Fibroblast of the aortic adventitia (primary cell): Measurements from ENCODE around the gene TSEN2. TPM values are rescaled to one million over a fixed set of nuclear protein-coding genes. Genes with fewer than 3 reads are reported as not detected.
A peak's percentile ranks its signal among the peaks of the same experiment; 100 is the strongest.

Experiments
- DNase-seq: peaks from one replicate; pipeline ENCODE4 v3.0.0-alpha.2; 2010; ENCODE audit warnings: low read depth
- H3K4me3 ChIP-seq: 2 replicates; pipeline ENCODE4 v1.5.1; 2011; ENCODE audit warnings: low read depth, mild to moderate bottlenecking, control low read depth, low read length, moderate library complexity
- total RNA-seq: library from RNA; depleted of rRNA; stranded (reverse); fragments of >200 nt; gene quantifications from 2 replicates; pipeline ENCODE4 v1.2.3, GENCODE V29; 2012; ENCODE audit warnings: low replicate concordance
- TF ChIP-seq, protein P1 (sequence below): IDR thresholded peaks from 2 replicates; pipeline ENCODE4 v1.5.1; 2011; ENCODE audit warnings: mild to moderate bottlenecking, low read length, control low read depth, inconsistent platforms; ENCODE audit not compliant: insufficient read depth

TSEN2 gene
- total RNA-seq, 1 donor: 17.7 TPM

- no peak overlapping the region for H3K4me3 ChIP-seq
- DNase-seq: no peak
- TF ChIP-seq, protein P1, sequence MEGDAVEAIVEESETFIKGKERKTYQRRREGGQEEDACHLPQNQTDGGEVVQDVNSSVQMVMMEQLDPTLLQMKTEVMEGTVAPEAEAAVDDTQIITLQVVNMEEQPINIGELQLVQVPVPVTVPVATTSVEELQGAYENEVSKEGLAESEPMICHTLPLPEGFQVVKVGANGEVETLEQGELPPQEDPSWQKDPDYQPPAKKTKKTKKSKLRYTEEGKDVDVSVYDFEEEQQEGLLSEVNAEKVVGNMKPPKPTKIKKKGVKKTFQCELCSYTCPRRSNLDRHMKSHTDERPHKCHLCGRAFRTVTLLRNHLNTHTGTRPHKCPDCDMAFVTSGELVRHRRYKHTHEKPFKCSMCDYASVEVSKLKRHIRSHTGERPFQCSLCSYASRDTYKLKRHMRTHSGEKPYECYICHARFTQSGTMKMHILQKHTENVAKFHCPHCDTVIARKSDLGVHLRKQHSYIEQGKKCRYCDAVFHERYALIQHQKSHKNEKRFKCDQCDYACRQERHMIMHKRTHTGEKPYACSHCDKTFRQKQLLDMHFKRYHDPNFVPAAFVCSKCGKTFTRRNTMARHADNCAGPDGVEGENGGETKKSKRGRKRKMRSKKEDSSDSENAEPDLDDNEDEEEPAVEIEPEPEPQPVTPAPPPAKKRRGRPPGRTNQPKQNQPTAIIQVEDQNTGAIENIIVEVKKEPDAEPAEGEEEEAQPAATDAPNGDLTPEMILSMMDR: no peak
Observed at GRCh38 chr3:12496453-12496761, 12.1 kb downstream of the TSEN2 start.

GRCh38 chr3:12499474-12499873 is 15.2 kb downstream of the TSEN2 start:
- DNase-seq: no peak
- H3K4me3 ChIP-seq: no peak overlapping the region
- TF ChIP-seq, protein P1: no peak

DNA sequence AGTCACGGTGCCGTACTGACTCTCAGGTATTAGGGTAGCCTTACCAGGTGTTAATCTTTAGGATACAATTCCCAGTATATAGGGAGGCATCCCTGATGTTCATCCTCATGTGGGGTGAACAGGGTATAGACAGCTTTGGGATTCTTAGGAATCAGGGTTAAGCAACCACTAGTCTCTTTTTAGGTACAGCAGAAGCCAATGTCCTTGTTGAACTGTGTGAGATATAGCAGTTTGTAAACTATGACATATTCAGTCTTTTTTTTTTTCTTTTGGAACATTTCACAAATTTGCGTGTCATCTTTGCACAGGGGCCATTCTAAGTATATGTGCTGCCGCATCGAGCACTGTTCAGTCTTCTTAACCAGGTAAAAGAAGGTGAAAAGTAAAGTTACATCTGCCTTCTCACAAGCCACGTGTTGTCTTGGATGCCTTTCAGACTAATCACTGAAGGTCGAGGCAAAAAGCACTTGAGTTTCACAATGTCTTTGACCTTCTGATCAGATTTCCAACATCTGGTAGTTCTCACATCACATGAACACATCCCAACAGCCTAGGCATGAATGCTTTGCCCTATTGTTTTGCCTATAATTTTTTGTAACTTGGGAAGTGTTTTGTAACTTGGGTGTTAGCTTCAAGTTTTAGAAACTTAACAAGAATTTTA is 17.2 kb downstream of the TSEN2 start:
- TF ChIP-seq, protein P1: no peak
- no peak overlapping the region for H3K4me3 ChIP-seq
- peak; percentile 78 for DNase-seq

GRCh38 chr3:12503126-12503957 is 19.1 kb downstream of the TSEN2 start:
- TF ChIP-seq, protein P1: no peak
- H3K4me3 ChIP-seq: no peak overlapping the region

GRCh38 chr3:12506201-12506709 is 22.0 kb downstream of the TSEN2 start:
- no peak for DNase-seq
- TF ChIP-seq, protein P1: no peak
- no peak overlapping the region for H3K4me3 ChIP-seq

More at GRCh38 chr3:12503126-12503957, 19.1 kb downstream of the TSEN2 start:
- DNase-seq: no peak

DNA sequence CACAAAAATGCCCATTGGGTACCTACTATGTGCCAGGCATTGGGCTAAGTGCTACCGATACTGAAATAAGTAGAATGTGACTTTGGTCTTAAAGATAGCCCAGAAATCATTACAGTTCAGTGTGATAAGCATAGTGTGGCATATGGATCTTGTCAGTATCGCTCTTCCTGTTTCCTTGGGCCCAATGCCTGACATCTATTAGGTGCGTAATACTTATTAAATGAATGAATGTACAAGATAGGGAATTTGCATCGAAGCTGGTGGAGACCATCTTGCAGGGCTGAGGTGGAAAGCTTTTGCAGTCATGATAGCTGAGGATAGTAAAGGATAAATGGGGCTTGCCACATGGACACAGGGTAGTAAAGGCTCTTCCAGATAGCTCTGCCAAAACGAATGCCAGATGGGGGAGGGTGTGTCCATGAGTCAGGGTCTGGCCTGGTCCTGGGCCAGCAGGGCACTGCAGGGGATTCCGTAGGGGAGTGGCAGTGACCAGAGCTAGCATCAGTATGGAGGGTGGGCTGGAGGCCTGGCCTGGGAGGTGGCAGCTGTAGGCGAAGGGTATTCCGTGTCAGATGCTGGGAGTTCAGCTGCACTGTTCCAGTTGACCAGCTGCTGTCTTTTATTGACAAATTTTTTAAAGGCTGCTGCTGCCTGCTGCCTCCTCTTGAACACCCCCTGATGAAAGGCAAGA is 23.5 kb downstream of the TSEN2 start:
- peak; percentile 66 for DNase-seq
- TF ChIP-seq, protein P1: no peak
- H3K4me3 ChIP-seq: no peak overlapping the region
